ENCODE results near the gene GTPBP4. TPM values are rescaled to one million over a fixed set of nuclear protein-coding genes. Genes with fewer than 3 reads are reported as not detected.

The GTPBP4 gene
- total RNA-seq, 4 donors from 2014 or later = 16.0 to 31.5 (median 21.5) TPM

DNA sequence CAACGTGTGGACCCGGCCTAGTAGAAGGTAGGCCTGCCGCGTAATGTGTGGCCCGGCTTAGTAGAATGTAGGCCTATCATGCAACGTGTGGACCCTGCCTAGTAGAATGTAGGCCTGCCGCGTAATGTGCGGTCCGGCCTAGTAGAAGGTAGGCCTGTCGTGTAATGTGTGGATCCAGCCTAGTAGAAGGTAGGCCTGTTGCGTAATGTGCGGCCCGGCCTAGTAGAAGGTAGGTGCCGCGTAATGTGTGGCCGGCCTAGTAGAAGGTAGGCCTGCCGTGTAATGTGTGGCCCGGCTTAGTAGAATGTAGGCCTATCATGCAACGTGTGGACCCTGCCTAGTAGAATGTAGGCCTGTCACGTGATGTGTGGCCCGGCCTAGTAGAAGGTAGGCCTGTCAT lies 11.9 kb upstream of the GTPBP4 start:
- no peak for ATAC-seq
- WGBS, 2 donors (ENCODE audit: low coverage in 1 of 2) = 87 to 95% methylated on average over 8 to 12 of the region's 22 CpGs
- Histone ChIP-seq H3K4me1 (peaks cover 0 to 4% (median 0%) of the 10 kb centered on the region in 3 donors), H3K36me3 (peaks cover 0 to 7% of the 10 kb centered on the region in 2 donors), H3K9me3 (peaks cover 0 to 20% (median 0%) of the 10 kb centered on the region in 3 donors), H3K27me3 (no peaks in the 10 kb centered on the region), H3K27ac (no peak overlapping the region), H3K4me3 (no peak overlapping the region)
- TF ChIP-seq POLR2A (IDR thresholded peaks at IDR 0.05) (no peak), EP300 (IDR thresholded peaks at IDR 0.05) (no peak), POLR2AphosphoS5 (IDR thresholded peaks at IDR 0.05) (no peak)
- TF ChIP-seq, protein P1, sequence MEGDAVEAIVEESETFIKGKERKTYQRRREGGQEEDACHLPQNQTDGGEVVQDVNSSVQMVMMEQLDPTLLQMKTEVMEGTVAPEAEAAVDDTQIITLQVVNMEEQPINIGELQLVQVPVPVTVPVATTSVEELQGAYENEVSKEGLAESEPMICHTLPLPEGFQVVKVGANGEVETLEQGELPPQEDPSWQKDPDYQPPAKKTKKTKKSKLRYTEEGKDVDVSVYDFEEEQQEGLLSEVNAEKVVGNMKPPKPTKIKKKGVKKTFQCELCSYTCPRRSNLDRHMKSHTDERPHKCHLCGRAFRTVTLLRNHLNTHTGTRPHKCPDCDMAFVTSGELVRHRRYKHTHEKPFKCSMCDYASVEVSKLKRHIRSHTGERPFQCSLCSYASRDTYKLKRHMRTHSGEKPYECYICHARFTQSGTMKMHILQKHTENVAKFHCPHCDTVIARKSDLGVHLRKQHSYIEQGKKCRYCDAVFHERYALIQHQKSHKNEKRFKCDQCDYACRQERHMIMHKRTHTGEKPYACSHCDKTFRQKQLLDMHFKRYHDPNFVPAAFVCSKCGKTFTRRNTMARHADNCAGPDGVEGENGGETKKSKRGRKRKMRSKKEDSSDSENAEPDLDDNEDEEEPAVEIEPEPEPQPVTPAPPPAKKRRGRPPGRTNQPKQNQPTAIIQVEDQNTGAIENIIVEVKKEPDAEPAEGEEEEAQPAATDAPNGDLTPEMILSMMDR (IDR thresholded peaks at IDR 0.05) = no peak

DNA sequence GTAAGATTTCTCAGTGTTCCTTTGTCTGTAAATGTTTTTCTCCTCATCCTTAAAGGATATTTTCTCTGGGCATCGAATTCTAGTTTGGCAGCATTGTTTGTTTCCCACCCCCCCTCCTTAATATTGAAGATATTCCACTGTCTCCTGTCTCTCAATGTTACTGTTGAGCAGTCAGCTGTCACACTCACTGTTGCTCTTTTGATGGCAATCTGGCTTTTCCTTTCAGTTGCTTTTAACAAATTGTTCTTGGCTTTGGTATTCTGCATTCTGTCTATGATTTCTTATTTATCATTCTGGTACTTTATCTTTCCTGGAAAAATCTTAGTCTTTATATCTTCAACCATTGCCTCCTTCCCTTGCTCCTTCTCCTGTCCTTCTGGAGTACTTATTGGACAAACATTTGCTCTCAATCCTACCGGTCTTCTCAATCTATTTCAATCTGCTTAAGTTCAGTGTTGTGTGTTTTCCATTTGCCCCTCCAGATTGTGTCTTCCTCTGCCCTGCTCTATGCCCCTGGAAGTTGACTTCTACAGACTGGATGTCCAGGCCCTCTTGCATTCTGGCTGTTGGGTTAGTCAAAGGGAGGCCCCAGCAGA lies 9.3 kb upstream of the GTPBP4 start:
- Histone ChIP-seq H3K27ac (no peak overlapping the region), H3K27me3 (no peaks in the 10 kb centered on the region), H3K9me3 (peaks cover 0 to 20% (median 0%) of the 10 kb centered on the region in 3 donors), H3K36me3 (peaks cover 0 to 7% of the 10 kb centered on the region in 2 donors), H3K4me3 (no peak overlapping the region), H3K4me1 (no peaks in the 10 kb centered on the region)
- 80 to 89% methylated on average over 2 of the region's 2 CpGs for WGBS, 2 donors (ENCODE audit: low coverage in 1 of 2)
- TF ChIP-seq EP300 (IDR thresholded peaks at IDR 0.05) = no peak
- no peak for TF ChIP-seq POLR2A (IDR thresholded peaks at IDR 0.05)
- TF ChIP-seq, protein P1 (IDR thresholded peaks at IDR 0.05) = no peak
- no peak for TF ChIP-seq POLR2AphosphoS5 (IDR thresholded peaks at IDR 0.05)
- no peak for ATAC-seq

DNA sequence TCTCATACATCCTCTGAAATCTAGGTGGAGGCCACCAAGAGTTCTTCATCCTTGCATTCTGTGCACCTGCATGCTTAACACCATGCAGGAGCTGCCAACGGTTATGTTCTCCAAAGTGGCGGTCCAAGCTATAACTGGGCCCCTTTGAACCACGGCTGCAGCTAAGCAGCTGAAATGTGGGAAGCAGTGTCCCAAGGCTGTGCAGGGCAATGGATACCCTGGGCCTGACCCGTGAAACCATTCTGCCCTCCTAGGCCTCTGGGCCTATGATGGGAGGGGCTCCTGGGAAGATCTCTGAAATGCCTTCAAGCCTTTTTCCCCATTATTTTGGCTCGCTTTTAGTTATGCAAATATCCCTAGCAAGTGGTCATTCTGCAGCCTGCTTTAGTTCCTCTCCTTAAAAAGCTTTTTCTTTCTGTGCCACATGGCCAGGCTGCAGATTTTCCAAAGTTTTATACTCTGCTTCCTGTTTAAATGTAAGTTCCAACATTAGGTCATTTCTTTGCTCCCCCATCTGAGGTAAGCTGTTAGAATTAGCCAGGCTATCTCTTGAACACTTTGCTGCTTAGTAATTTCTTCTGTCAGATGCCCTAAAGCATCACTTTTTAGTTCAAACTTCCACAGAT lies 7.7 kb upstream of the GTPBP4 start:
- H3K27me3 ChIP-seq = no peaks in the 10 kb centered on the region
- ATAC-seq = no peak
- no peak overlapping the region for H3K27ac ChIP-seq
- H3K36me3 ChIP-seq = peaks cover 0 to 7% of the 10 kb centered on the region in 2 donors
- TF ChIP-seq EP300 (IDR thresholded peaks at IDR 0.05) (no peak), POLR2AphosphoS5 (IDR thresholded peaks at IDR 0.05) (no peak)
- no peaks in the 10 kb centered on the region for H3K4me1 ChIP-seq
- H3K4me3 ChIP-seq = no peak overlapping the region
- WGBS, 2 donors (ENCODE audit: low coverage in 1 of 2) = 100% methylated on average over 1 of the region's 5 CpGs; no CpG with 5 or more reads in 1 of the 2 donors
- H3K9me3 ChIP-seq = peaks cover 0 to 20% (median 0%) of the 10 kb centered on the region in 3 donors

DNA sequence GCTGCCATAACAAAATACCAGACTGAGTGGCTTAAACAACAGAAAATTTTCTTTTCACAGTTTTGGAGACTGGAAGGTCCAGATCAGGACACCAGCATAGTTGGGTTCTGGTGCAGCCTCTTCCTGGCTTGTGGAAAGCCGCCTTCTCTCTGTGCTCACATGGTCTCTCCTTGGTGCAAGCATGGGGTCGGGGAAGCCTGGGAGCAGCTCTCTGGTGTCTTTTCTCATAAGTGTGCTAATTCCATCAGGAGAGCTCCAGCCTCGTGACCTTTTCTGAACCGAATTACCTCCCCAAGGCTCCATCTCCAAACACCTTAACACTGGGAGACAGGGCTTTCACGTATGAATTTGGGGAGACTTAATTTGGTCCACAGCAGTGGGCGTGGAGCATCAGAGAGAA lies 4.8 kb upstream of the GTPBP4 start:
- no peak for ATAC-seq
- TF ChIP-seq, protein P1 (IDR thresholded peaks at IDR 0.05) = no peak
- TF ChIP-seq POLR2AphosphoS5 (IDR thresholded peaks at IDR 0.05) (no peak), EP300 (IDR thresholded peaks at IDR 0.05) (no peak), POLR2A (IDR thresholded peaks at IDR 0.05) (no peak)
- H3K27ac ChIP-seq = no peak overlapping the region
- WGBS, 2 donors (ENCODE audit: low coverage in 1 of 2) = 88 to 90% methylated on average over 2 of the region's 6 CpGs
- peaks cover 0 to 10% (median 7%) of the 10 kb centered on the region in 3 donors for H3K4me1 ChIP-seq
- H3K9me3 ChIP-seq = peaks cover 0 to 16% (median 0%) of the 10 kb centered on the region in 3 donors
- no peaks in the 10 kb centered on the region for H3K27me3 ChIP-seq
- H3K36me3 ChIP-seq = peaks cover 0 to 7% of the 10 kb centered on the region in 2 donors
- H3K4me3 ChIP-seq = no peak overlapping the region

DNA sequence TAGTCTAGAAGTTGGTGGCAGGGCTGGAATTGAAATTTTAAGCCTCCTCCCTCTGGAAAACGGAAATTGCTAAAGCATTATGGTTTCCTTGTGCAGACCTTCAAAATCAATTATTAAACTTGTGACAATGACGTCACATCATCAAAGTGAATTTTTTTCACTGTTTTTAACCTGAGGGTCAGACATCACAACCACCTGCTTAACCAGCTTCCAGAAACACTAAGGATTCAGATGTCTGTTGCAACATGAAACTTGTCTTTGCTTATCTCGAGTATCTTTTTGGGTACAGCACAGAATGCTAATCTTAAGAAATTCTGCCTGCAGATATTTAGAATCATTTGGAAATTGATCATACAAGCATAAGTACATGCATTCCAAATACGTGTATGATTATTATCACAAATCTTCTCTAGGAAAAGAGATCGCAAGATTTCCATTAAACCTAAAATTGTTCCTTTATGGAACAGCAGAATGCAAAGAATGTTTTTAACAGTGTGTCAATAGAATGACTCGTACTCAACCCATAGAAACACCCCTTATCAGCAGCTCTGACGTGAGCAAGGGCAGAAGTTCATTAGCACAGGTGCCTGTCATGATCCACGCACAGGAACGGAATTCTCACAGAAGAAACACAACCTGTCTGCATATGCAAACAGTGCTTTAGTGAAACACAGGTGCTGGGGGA lies 4.1 kb upstream of the GTPBP4 start:
- H3K4me3 ChIP-seq = no peak overlapping the region
- ATAC-seq = no peak
- no peak overlapping the region for H3K27ac ChIP-seq
- H3K4me1 ChIP-seq = peaks cover 0 to 13% (median 9%) of the 10 kb centered on the region in 3 donors
- 83 to 86% methylated on average over 6 to 8 of the region's 9 CpGs for WGBS, 2 donors (ENCODE audit: low coverage in 1 of 2)
- no peaks in the 10 kb centered on the region for H3K27me3 ChIP-seq
- peaks cover 0 to 7% of the 10 kb centered on the region in 2 donors for H3K36me3 ChIP-seq
- TF ChIP-seq POLR2A (IDR thresholded peaks at IDR 0.05) (no peak), POLR2AphosphoS5 (IDR thresholded peaks at IDR 0.05) (no peak), EP300 (IDR thresholded peaks at IDR 0.05) (no peak)
- TF ChIP-seq, protein P1 (IDR thresholded peaks at IDR 0.05) = no peak
- H3K9me3 ChIP-seq = peaks cover 0 to 9% (median 0%) of the 10 kb centered on the region in 3 donors

Measured in gastroesophageal sphincter (tissue), 4 donors.